ENCODE results near the gene AGPAT3. TPM values are rescaled to one million over a fixed set of nuclear protein-coding genes. Genes with fewer than 3 reads are reported as not detected.

Gene AGPAT3
- total RNA-seq, 1 experiment from 2014 or later, result 13.0 TPM

DNA sequence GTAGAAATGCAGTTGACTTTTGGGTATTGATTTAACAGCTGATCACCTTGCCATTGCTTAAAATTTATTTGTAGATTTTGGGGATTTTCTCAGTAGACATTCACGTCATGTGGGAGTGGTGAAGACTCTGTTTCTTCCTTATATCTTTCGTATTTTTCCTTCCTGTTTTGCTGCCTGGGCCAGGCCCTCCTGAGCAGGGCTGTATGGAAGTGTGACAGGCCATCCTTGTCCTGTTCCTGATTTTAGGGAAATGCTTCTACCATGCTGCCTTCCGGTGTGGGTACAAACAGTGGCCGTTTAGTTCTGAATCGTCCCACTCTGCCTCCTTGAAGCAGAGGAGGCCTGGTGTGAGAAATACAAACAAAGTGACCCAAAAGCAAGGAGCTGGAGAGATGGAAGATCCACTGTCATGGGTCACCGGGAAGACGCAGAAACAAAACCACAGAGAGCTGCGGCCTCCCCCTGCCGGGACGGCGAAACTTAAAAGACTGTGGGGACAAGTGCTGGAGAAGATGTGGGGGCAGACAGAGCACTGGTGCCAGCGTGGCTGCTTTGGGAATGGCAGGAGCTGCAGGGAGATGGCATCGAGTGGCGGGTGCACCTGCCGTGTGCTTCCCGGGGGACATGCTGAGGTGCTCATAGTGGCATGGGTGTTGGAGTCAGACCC lies 7.6 kb downstream of the AGPAT3 start:
- no peak overlapping the region for H3K27ac Mint-ChIP-seq
- TF ChIP-seq, protein P1, sequence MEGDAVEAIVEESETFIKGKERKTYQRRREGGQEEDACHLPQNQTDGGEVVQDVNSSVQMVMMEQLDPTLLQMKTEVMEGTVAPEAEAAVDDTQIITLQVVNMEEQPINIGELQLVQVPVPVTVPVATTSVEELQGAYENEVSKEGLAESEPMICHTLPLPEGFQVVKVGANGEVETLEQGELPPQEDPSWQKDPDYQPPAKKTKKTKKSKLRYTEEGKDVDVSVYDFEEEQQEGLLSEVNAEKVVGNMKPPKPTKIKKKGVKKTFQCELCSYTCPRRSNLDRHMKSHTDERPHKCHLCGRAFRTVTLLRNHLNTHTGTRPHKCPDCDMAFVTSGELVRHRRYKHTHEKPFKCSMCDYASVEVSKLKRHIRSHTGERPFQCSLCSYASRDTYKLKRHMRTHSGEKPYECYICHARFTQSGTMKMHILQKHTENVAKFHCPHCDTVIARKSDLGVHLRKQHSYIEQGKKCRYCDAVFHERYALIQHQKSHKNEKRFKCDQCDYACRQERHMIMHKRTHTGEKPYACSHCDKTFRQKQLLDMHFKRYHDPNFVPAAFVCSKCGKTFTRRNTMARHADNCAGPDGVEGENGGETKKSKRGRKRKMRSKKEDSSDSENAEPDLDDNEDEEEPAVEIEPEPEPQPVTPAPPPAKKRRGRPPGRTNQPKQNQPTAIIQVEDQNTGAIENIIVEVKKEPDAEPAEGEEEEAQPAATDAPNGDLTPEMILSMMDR (conservative IDR thresholded peaks at IDR 0.05), result no peak
- H3K4me2 ChIP-seq (ENCODE audit: insufficient read depth, insufficient read length, low read length), result no peak overlapping the region

More for the DNA sequence above, 7.6 kb downstream of the AGPAT3 start:
- Histone ChIP-seq H3K9me3 (ENCODE audit: control insufficient read depth, low read depth, low read length) (no peaks in the 10 kb centered on the region), H3K27me3 (ENCODE audit: insufficient read depth, low read length) (no peaks in the 10 kb centered on the region), H3T11ph (ENCODE audit: low read length) (no peak overlapping the region), H2AFZ (ENCODE audit: low read length) (no peak overlapping the region), H3K4ac (ENCODE audit: low read depth, low read length) (no peak overlapping the region), H3K14ac (ENCODE audit: insufficient read depth, low read length) (no peak overlapping the region), H3K4me1 (ENCODE audit: insufficient read depth, low read length) (no peaks in the 10 kb centered on the region), H3K9ac (ENCODE audit: extremely low read depth, insufficient read length, low read length) (no peak overlapping the region), H4K20me1 (ENCODE audit: control insufficient read depth, insufficient read depth, insufficient read length) (no peaks in the 10 kb centered on the region), H3K23me2 (ENCODE audit: insufficient read length, low read depth, low read length, poor library complexity, severe bottlenecking) (no peaks in the 10 kb centered on the region), H2BK20ac (ENCODE audit: low read depth, low read length, poor library complexity, severe bottlenecking) (no peak overlapping the region), H2AK5ac (ENCODE audit: insufficient read length, low read length) (no peak overlapping the region), H3K56ac (ENCODE audit: insufficient read length, low read depth, low read length) (no peak overlapping the region), H3K27ac (ENCODE audit: insufficient read length, low read depth, low read length) (no peak overlapping the region), H3K79me2 (ENCODE audit: insufficient read depth, low read length) (no peaks in the 10 kb centered on the region), H2BK15ac (ENCODE audit: low read depth, low read length) (no peak overlapping the region), H3K79me1 (ENCODE audit: insufficient read depth, low read depth, low read length, poor library complexity, severe bottlenecking) (no peaks in the 10 kb centered on the region), H3K18ac (ENCODE audit: insufficient read length, low read depth, low read length) (no peak overlapping the region), H4K91ac (ENCODE audit: insufficient read length, low read depth, low read length) (no peak overlapping the region), H4K5ac (ENCODE audit: insufficient read length, low read depth, low read length) (no peak overlapping the region), H2BK120ac (ENCODE audit: low read depth, low read length, poor library complexity, severe bottlenecking) (no peak overlapping the region), H4K8ac (replicated peaks; ENCODE audit: insufficient read length, low read depth, low read length) (no peak overlapping the region), H3K23ac (ENCODE audit: insufficient read length, low read depth, low read length) (no peak overlapping the region), H2BK5ac (ENCODE audit: insufficient read length, low read length) (no peak overlapping the region), H2BK12ac (ENCODE audit: insufficient read length, low read depth, low read length) (no peak overlapping the region)
- Mint-ChIP-seq H3K4me3 (no peak overlapping the region), H3K36me3 (ENCODE audit: insufficient read depth in 1 of 3, low read depth in 3 of 3) (peaks cover 0 to 5% (median 0%) of the 10 kb centered on the region in 3 experiments; a peak in 2 of 7 replicates), H3K9me3 (peaks cover 0 to 4% of the 10 kb centered on the region in 2 experiments; a peak in 3 of 5 replicates), H3K4me1 (no peaks in the 10 kb centered on the region), H3K27me3 (ENCODE audit: low read depth) (peaks cover 2% of the 10 kb centered on the region; the same call in 1 of the 2 replicates)
- no CpG with 5 or more reads among the region's 16 CpGs for WGBS (ENCODE audit: extremely low coverage, insufficient read length, low lambda C conversion rate)
- no peak for DNase-seq
